UCSD-AML1 (cell line): ENCODE results near the gene PDS5A.
"Not testable (repeated sequence)": the region's sequence is repeated elsewhere in the genome, so short reads cannot be mapped to it uniquely, and the experiment has no call there.

Experiments
- DNase-seq: peaks from one replicate; lab custom pipeline; 2025; ENCODE audit not compliant: unreplicated experiment; lab: John Stamatoyannopoulos, UW

PDS5A gene, protein sequence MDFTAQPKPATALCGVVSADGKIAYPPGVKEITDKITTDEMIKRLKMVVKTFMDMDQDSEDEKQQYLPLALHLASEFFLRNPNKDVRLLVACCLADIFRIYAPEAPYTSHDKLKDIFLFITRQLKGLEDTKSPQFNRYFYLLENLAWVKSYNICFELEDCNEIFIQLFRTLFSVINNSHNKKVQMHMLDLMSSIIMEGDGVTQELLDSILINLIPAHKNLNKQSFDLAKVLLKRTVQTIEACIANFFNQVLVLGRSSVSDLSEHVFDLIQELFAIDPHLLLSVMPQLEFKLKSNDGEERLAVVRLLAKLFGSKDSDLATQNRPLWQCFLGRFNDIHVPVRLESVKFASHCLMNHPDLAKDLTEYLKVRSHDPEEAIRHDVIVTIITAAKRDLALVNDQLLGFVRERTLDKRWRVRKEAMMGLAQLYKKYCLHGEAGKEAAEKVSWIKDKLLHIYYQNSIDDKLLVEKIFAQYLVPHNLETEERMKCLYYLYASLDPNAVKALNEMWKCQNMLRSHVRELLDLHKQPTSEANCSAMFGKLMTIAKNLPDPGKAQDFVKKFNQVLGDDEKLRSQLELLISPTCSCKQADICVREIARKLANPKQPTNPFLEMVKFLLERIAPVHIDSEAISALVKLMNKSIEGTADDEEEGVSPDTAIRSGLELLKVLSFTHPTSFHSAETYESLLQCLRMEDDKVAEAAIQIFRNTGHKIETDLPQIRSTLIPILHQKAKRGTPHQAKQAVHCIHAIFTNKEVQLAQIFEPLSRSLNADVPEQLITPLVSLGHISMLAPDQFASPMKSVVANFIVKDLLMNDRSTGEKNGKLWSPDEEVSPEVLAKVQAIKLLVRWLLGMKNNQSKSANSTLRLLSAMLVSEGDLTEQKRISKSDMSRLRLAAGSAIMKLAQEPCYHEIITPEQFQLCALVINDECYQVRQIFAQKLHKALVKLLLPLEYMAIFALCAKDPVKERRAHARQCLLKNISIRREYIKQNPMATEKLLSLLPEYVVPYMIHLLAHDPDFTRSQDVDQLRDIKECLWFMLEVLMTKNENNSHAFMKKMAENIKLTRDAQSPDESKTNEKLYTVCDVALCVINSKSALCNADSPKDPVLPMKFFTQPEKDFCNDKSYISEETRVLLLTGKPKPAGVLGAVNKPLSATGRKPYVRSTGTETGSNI (N-terminal part only)

DNA sequence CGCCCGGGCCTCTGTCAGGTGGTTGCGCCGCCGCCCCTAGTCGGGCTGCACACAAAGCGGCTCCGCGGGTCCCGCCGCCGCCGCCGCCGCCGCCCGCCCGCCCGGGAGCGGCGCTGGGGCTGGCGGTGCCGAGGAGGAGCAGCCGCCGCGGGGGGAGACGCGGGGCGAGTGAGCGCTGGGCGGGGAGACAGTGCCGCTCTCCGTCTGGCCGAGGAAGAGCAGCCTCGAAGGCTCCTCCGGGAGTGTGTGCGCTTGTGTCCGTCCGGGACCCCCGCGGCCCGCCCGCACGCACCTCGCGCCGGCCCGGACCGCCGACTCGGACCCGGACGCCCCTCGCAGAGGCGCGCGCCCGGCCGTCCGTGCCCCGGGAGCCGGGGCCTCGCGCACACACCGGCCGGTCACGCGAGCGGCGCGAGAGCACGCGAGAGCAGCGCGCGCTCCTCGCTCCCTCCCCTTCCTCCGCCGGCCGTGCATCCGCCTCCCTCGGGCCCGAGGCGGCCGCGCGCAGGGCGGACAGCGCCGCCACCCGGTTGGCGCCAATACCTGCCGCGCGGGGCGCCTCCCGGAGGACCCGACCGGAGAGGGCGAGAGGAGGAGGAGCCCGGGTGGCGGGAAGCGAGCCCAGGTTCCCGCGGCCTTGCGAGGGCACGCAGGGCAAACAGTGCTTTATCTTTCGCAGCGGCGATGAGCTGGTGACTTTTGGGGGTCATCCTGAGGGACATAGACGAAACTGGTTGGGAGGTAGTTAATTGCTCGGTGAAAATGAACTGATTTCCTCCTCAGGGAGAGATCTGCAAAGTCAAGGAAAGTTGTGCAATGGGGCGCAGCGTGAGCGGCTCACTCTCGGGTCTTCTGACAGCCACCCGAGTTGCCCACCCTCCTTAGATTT lies at the start of gene PDS5A:
Gene PDS5A (minus strand): TSS at position 423 of the 889 bp plus-strand sequence. CDS start 1,334 bp downstream, outside the sequence.
- DNase-seq = peak; percentile 93

DNA sequence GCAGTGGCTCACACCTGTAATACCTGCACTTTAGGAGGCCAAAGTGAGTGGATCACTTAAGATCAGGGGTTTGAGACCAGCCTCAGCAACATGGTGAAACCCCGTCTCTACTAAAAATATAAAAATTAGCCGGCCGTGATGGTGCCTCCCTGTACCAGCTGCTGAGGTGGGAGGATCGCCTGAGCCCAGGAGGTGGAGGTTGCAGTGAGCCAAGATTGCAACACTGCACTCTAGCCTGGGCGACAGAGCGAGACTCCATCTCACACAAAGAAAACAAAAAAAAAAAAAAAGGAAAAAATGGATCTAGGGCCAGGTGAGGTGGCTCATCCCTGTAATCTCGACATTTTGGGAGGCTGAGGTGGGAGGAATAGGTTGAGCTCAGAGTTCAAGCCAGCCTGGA lies 46.3 kb upstream of the PDS5A start:
- DNase-seq = not testable (repeated sequence)

DNA sequence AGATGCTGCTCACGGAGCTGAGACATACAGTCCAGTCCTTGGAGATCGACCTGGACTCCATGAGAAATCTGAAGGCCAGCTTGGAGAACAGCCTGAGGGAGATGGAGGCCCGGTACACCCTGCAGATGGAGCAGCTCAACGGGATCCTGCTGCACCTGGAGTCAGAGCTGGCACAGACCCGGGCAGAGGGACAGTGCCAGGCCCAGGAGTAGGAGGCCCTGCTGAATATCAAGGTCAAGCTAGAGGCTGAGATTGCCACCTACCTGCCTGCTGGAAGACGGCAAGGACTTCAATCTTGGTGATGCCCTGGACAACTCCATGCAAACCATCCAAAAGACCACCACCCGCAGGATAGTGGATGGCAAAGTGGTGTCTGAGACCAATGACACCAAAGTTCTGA lies 43.4 kb upstream of the PDS5A start:
- not testable (repeated sequence) for DNase-seq

DNA sequence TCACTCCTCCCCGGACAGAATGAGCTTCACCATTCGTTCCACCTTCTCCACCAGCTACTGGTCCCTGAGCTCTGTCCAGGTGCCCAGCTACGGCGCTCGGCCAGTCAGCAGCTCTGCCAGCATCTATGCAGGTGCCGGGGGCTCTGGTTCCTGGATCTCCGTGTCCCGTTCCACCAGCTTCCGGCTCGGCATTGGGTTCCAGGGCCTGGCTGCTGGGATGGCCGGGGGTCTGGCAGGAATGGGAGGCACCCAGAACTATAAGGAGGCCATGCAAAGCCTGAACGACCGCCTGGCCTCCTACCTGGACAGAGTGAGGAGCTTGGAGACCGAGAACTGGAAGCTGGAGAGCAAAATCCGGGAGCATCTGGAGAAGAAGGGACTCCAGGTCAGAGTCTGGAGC lies 42.5 kb upstream of the PDS5A start:
- DNase-seq = no peak

DNA sequence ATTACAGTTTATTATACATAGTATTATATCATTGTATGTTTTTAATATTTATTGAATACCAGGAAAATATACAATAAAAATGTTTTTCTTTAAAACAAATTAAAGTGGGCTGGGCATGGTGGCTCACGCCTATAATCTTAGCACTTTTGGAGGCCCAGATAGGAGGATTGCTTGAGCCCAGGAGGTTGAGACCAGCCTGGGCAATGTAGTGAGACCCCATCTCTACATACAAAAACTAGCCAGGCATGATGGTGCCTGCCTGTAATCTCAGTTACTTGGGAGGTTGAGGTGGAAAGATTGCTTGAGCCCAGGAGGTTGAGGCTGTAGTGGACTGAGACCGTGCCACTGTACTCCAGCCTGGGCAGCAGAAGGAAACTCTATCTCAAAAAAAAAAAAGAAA lies 38.3 kb upstream of the PDS5A start:
- no peak for DNase-seq

DNA sequence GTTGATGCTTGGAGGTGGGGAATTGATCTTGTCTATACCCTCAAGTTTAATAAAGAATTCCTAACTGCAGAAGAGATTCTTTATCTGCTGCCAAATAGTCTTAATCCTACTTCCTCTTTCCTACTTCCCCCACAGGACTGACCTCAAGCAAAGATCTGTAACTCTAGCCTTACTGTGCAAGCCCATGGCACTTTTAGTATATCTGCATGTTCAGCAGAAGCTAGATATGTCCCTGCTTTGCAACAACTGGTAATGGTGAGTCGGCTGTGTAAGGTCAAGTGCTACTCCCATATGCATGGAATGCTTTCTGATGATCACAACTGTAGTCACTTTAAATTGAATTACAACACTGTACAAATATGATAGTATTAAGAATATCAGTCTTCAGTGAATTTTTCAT lies 26.3 kb upstream of the PDS5A start:
- no peak for DNase-seq

DNA sequence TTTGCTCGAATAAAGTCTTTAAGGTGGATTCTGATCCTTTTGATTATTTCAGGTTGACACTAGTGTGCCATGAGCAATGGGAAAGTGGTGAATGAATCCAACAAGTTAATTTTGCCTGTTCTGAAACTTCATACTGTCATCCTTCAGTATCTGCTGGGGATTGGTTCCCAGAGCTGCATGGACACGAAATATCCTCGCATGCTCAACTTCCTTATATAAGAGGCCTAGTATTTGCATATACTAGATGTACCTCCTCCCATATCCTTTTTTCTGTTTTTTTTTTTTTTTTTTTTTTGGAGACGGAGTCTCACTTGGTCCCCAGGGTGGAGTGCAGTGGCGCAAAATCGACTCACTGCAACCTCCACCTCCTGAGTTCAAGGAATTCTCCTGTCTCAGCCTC lies 23.0 kb upstream of the PDS5A start:
- no peak for DNase-seq

DNA sequence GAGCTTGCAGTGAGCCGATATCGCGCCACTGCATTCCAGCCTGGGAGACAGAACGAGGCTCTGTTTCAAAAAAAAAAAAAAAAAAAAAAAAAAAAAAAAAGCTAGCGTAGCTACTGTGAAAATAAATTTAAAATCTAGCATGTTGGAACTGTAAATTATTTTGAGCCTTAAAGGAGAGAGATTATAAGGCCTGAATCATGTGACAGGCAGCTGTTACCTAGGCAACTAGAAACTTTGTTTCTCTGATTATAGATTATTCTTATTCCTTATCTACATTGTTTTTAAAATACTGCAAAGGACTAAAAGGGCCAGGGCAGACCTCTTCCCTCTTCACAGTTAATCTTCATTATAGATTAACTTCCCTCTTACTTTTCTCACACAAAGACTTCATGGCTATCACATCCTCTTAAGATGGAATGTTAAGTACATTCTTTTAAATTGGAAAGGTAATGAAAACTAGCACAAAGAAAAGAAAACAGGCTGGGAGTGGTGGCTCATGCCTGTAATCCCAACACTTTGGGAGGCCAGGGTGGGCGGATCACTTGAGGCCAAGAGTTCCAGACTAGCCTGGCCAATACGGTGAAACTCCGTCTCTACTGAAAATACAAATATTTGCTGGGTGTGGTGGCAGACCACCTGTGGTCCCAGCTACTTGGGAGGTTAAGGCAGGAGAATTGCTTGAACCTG lies 21.1 kb upstream of the PDS5A start:
- no peak for DNase-seq

DNA sequence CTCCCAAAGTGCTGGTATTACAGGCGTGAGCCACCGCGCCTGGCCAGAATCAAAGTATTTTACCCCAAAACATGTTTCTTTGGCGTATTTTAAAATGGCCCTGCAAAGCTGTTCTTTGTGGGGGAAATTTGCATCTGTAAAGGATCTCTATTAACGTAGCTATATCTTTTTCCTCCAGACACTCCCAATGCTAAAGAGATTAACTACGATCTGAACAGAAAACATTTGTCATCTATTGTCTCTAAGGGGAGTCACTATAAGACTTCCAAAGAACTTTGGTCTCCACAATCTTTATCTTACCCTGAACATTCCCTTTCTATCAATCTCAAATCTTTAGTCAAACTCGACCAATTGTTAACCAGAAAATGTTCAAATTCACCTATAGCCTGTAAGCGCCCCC lies 19.1 kb upstream of the PDS5A start:
- no peak for DNase-seq

DNA sequence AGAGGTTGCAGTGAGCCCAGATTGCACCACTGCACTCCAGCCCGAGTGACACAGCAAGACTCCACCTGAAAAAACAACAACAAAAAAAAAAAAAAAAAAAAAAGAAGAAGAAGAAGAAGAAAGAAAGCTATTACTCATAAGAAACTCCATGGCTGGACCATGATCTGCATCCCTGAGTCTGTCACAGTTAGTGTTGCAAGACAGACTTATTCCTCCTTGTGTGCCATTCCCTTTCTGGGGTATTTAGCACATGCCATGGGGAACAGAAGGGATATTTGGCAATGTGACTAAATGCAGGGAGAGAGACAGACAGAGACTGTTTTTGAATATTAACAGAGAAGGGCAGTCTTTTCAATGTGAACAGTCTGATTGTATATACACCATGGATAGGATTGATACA lies 16.7 kb upstream of the PDS5A start:
- DNase-seq = no peak

DNA sequence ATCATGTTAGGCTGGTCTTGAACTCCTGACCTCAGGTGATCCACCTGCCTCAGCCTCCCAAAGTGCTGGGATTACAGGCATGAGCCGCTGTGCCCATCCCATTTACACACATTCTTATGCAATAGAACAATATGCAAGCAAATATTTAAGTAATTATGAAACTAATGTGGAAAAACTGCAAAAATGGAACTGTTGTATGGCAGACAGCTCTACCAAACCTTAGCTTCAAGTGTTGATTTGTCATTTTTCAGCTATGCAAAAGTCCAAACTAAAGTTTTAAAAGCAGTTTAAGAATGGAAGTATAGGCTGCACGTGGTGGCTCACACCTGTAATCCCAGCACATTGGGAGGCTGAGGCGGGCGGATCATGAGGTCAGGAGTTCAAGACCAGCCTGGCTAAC lies 11.7 kb upstream of the PDS5A start:
- not testable (repeated sequence) for DNase-seq

DNA sequence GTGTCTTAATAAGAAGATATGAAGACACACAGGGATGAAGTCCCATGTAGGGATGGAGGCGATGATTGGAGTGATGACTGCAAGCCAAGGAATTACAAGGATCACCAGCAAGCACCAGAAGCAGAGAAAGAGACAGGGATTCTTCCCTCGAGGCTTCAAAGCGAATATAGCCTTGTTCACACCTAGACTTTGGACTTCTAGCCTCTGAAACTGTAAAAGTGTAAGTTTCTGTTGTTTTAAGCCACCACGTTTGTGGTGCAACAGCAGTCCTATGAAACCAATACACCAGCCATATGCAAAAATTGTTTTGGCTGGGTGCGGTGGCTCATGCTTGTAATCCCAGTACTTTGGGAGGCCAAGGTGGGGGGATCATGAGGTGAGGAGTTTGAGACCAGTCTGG lies 9.8 kb upstream of the PDS5A start:
- no peak for DNase-seq

DNA sequence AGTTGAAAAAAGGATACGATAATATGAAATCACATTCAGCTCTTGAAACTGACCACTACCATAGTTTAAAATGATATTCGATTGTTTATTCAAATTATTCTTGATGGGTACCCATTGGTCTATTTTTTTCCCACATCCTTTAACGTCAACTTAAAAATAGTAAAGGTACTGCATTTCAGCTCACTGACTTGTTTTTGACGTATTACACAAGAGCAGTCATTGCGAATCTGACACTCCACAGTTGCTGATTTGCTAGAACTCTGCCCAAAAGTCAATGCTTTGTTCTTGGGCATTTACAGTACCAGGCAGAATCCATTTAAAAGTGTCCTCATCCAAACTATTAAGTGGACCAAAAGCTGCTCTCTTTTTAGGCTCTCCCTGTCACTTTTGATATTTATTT lies 1.2 kb upstream of the PDS5A start:
- DNase-seq = no peak

DNA sequence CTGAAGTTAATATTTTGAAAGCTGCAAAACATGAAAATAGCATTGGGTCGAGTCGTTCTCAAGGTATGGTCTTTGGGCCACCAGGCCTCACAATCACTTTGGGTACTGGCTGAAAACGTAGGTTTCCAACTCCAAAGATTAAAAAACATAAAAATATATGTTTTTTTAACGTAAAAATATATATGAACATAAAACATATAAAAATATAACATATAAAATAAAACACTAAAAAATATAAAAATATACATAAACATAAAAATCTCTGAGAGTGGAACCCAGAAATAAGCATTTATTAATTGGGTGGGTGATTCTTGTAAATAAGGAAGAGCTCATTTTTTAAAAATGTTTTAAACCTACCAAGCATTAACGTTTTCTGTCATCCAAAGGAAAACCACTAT lies 666 bp upstream of the PDS5A start:
- DNase-seq = no peak

DNA sequence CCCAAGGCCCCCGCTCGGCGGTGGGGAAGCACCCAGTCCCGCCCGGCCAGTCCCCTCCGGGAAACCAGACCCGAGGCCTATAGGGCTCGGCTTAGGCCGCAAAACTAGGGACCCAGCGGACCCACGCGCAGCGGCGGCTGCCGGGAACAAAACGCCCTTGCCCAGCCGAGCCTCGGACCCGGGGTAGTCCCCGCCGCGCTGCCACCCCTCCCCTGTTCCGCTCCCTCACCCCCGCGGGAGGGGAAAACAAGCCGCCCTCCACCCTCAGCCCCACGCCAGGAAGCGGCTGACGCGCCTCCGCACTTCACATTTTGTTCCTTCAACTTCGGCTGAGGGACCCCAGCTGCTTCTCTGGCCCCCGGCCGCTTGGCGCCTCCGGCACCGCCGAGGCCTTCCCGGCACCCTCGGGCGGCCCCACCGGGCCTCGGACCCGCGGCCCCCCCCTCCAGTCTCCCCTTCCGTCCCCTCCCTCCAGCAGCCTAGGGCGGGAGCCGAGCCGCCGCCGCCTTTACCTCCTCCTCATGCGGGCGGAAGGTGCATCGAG lies 694 bp downstream of the PDS5A start:
- DNase-seq = peak; percentile 66

DNA sequence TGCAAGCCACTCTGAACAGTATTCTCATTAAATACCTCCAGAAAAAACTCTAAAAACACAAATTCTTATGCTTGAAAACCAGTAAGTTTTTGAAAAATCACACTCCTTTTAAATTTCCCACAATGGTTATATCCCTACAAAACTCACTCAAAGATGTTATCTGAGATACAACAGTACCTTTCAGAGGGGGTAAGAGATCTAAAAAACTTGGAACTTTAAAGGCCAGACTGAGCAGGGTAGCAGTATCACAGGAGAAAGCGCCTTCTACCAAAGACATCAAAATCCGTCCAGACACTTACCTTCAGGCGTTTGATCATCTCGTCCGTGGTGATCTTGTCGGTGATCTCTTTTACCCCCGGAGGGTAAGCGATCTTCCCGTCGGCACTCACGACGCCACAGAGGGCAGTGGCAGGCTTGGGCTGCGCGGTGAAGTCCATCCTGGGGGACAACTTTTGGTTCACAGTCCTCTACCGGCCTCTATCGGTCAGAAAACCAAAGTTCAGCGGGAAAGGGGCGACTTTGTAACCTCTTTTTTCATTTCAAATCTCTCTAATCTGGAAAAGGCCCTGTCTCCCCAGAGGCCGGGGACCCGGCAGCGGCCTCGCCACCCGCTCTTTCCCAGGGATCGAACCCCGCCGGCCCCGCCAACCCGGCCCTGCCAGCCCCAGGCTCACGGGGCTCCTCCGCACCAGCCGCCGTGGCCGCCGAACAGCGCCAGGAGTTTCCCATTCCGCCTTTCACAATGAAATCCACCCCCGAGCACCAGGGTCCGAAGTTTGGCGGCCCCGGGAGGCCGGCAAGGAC lies 1.4 kb downstream of the PDS5A start:
- peak; percentile 75 for DNase-seq

DNA sequence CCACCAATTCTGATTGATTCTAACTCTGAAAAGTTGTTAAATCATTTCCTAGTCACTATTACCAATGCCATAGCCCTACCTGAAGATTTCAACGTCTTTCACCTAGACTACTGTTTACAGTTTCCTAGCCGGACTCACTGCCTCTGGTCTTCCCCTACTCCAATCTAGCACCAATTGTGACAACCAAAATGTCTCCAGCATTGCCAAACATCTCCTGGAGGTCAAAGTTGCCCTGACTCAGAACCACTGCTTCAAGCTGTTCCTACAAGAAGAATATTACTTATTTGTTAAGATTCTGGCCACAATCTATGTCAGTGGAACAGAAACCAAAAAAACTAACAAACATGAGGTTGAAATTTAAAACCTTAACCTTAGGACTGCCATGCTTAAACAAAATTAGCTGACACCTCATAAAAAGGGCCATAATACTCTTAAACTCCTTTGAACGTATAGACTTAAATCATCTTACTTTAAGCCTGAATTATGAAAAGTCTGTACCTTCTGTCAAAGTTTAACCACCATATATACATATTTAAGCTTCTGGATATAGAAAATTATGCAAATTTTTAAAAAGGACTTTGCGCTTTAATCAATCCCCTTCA lies 2.1 kb downstream of the PDS5A start:
- no peak for DNase-seq

DNA sequence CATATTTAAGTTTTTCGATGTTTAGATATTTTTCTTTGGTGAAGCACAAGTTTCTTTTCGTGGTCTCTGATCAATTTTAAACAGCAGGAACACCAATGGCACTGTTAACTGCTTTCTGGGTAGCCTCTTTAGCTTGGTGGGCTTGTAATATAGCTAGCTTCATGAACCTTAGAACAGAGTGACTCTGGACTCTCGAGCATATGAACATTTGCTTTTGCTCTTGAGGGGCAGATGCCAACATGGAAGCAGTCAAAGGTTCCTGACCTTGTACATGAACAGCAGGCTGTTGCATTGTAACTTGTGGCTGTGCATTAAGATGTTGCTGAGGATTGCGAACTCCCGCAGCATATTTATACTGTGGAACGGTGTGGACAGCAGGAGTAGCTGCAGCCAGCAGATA lies 4.7 kb downstream of the PDS5A start:
- DNase-seq = not testable (repeated sequence)
